Fibroblast of mammary gland (primary cell): ENCODE results near the gene MBD6.
A peak's percentile ranks its signal among the peaks of the same experiment; 100 is the strongest.

Source experiments
- DNase-seq: peaks from one replicate; pipeline ENCODE4 v3.0.0-alpha.2; 2010; ENCODE audit warnings: low read depth
- H3K4me3 ChIP-seq: 2 replicates; pipeline ENCODE4 v1.5.1; 2011; ENCODE audit warnings: low read depth, mild to moderate bottlenecking, low read length, moderate library complexity; ENCODE audit not compliant: control insufficient read depth
- CTCF ChIP-seq: conservative IDR thresholded peaks from 2 replicates; pipeline ENCODE4 v1.5.1; 2011; ENCODE audit warnings: low read depth, low read length, inconsistent platforms; ENCODE audit not compliant: control insufficient read depth, insufficient read depth

MBD6 gene

GRCh38 chr12:57522011-57522886 is at the start of gene MBD6:
MBD6 (plus strand) TSS chr12:57522824; CDS start chr12:57524304, 1,480 bp downstream.
- no peak for TF ChIP-seq CTCF
- peak within 1 kb of the TSS; percentile 87 for H3K4me3 ChIP-seq
- DNase-seq: peak; percentile 90

GRCh38 chr12:57473392-57473791 is 49.2 kb upstream of the MBD6 start:
- no peak for TF ChIP-seq CTCF
- no peak for DNase-seq
- H3K4me3 ChIP-seq: no peak overlapping the region

DNA sequence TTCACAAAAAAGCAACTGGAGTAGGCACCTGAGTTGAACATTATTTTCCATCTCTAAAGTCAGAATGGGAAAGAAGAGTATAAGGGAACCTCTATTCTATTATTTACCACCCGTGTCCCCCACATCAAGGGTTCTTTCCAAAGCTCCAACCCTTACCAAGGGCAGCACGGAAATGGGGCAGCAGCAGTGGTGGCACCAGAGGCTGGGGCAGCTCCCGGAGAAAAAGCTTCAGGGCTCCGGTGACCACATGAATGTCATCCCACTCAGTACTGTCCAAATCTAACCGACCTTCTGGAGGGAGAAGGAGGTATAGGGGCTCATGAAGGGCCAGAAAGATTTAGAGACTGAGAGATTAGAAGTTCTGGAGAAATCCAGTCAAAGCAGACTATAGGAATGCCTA is 48.7 kb upstream of the MBD6 start:
- TF ChIP-seq CTCF: no peak
- no peak for DNase-seq
- no peak overlapping the region for H3K4me3 ChIP-seq

- no peak overlapping the region for H3K4me3 ChIP-seq
- DNase-seq: no peak
- TF ChIP-seq CTCF: no peak
These were observed 48.2 kb upstream of the MBD6 start for GRCh38 chr12:57474430-57474829.

- TF ChIP-seq CTCF: no peak
- no peak for DNase-seq
- no peak overlapping the region for H3K4me3 ChIP-seq
These were observed 47.8 kb upstream of the MBD6 start for GRCh38 chr12:57474862-57475261.

GRCh38 chr12:57475271-57476161 is 47.1 kb upstream of the MBD6 start:
- no peak for TF ChIP-seq CTCF
- DNase-seq: peak; percentile 21
- H3K4me3 ChIP-seq: no peak overlapping the region
